ENCODE measurements around the gene NGB.

The NGB gene

DNA sequence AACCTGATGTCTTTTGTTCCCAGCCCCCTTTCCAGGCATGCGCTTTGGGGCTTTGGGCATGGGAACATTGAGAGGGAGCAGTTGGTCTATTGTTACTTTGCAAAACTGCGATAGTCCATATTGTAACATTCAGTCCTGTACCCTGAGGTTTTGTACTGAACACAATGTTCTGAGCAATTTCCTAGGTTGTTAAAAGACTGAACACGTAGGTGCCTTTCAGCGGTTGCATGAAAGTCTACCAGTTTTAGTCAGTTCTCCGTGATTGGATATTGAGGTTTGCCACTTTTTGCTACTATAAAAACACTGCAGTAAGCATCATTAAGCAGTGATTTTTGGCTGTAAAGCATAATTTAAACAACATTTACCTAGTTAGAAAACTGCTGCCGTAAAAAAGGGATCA, 20.1 kb downstream of the NGB start:
- no peak for DNase-seq (ENCODE audit: low read depth)
- TF ChIP-seq, protein P1, sequence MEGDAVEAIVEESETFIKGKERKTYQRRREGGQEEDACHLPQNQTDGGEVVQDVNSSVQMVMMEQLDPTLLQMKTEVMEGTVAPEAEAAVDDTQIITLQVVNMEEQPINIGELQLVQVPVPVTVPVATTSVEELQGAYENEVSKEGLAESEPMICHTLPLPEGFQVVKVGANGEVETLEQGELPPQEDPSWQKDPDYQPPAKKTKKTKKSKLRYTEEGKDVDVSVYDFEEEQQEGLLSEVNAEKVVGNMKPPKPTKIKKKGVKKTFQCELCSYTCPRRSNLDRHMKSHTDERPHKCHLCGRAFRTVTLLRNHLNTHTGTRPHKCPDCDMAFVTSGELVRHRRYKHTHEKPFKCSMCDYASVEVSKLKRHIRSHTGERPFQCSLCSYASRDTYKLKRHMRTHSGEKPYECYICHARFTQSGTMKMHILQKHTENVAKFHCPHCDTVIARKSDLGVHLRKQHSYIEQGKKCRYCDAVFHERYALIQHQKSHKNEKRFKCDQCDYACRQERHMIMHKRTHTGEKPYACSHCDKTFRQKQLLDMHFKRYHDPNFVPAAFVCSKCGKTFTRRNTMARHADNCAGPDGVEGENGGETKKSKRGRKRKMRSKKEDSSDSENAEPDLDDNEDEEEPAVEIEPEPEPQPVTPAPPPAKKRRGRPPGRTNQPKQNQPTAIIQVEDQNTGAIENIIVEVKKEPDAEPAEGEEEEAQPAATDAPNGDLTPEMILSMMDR (IDR thresholded peaks at IDR 0.05; ENCODE audit: insufficient read depth, low read depth, low read length, missing control alignments): no peak
- H3K4me3 ChIP-seq (ENCODE audit: low read length): no peak overlapping the region

DNA sequence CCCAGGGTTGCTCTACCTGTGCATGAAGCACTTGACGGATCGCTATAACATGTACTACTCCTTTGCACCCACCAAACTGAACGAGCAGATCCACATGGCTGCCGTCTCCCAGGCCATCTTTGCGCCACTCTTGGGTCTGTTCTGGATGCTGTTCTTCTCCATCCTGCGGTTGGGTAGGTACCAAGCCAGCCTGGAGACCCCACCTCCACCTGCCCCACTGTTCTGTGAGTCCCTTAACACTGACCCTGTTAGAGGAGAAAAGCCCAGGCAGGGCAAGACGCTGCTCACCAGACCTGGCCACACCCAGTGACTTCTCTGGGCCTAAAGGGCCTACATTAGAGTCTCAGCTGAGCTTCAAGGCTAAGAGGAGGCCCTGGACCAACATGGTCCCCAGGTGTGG, 21.7 kb downstream of the NGB start:
- H3K4me3 ChIP-seq (ENCODE audit: low read length): no peak overlapping the region
- TF ChIP-seq, protein P1 (IDR thresholded peaks at IDR 0.05; ENCODE audit: insufficient read depth, low read depth, low read length, missing control alignments): no peak

DNA sequence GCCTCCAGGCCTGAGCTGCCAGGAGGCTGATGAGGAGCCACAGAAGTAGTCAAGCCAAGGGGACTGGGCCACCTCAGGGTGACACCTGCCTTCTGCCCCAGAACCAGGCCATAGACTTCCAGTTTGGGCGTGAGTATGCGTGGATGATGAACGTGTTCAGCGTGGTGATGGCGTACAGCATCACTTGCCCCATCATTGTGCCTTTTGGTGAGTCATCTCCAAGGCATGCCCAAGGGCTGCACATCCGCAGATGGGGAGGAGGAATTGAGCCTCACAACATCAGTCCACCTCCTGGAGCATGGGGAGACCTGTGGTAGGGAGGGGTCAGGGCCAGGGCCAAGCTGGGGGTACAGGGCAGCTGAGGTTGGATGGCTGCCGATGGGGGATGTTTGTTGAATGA, 22.3 kb downstream of the NGB start:
- TF ChIP-seq, protein P1 (IDR thresholded peaks at IDR 0.05; ENCODE audit: insufficient read depth, low read depth, low read length, missing control alignments): no peak
- no peak overlapping the region for H3K4me3 ChIP-seq (ENCODE audit: low read length)
- peak; percentile 40 for DNase-seq (ENCODE audit: low read depth)

More for the DNA sequence above, 21.7 kb downstream of the NGB start:
- DNase-seq (ENCODE audit: low read depth): no peak

DNA sequence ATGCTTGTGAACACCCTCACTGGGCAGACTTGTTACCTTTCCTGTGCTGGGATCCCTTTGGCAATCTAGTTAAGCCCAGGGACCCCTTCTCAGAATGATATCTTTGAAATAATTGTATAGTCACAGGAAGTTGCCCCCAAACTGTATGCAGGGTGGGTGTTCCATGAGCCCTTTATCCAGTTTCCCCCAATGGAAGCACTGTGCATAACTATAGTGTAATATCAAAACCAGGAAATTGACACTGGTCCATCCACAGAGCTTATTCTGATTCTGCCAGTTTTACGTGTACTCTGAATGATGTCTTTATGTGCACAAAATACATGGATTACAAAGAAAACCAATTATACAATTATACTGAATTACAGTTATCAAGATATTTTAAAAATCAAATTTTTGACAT, 24.2 kb downstream of the NGB start:
- TF ChIP-seq, protein P1 (IDR thresholded peaks at IDR 0.05; ENCODE audit: insufficient read depth, low read depth, low read length, missing control alignments): no peak
- H3K4me3 ChIP-seq (ENCODE audit: low read length): no peak overlapping the region
- DNase-seq (ENCODE audit: low read depth): no peak

DNA sequence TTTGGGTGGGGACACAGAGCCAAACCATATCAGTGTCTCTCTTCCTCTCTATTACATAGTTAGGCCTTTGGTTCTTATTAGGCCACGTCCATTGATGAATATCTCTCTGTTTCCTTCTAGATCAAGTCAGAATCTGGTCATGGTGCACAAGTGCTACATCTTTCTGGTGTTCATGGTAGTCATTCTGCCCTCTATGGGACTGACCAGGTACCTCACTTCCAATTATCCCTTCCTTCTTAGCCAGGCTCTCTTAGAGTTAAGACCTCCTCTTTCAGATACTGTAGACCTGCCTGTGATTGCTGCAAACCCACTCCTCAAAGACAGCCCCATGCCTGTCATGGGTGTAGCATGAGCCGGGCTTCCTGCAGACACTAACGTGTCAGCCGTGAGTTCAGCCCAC, 25.2 kb downstream of the NGB start:
- H3K4me3 ChIP-seq (ENCODE audit: low read length): no peak overlapping the region
- DNase-seq (ENCODE audit: low read depth): no peak
- TF ChIP-seq, protein P1 (IDR thresholded peaks at IDR 0.05; ENCODE audit: insufficient read depth, low read depth, low read length, missing control alignments): peak; percentile 21

DNA sequence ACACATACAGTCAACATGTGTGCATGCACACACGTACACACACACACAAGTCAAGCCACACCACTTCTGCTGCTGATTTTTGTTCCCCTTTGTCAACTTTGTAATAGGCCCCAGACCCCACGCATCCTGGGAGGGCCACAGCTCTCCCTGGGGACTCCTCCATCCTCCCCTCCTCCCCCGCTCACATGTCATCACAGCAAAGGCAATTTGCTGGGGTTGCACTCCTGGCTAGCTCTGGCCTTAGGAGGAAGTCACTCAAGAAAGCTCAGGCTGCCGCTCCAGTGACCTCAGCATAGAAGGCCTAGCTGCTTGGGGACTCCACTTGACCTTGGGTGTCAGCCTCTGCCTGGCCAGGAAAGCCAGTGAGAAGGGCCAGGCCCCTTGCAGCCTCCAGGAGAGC, 27.2 kb downstream of the NGB start:
- TF ChIP-seq, protein P1 (IDR thresholded peaks at IDR 0.05; ENCODE audit: insufficient read depth, low read depth, low read length, missing control alignments): no peak
- no peak overlapping the region for H3K4me3 ChIP-seq (ENCODE audit: low read length)

DNA sequence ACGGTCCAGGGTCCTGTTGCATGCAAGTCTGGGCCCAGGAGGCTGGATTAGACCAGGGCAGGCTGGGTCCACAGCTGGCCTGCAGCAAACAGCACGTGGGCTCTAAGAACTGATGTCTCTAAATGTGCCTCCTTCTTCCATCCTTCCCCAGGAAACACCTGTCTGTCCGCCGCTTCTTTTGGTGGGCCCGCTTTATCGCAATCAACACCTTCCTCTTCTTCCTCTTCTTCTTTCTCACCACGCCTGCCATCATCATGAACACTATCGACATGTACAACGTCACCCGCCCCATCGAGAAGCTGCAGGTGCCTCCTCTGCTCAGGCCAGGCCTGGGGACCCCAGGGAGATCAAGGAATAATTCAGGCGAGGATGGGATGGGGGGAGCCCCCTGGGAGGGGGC, 28.3 kb downstream of the NGB start:
- TF ChIP-seq, protein P1 (IDR thresholded peaks at IDR 0.05; ENCODE audit: insufficient read depth, low read depth, low read length, missing control alignments): no peak
- H3K4me3 ChIP-seq (ENCODE audit: low read length): no peak overlapping the region
- DNase-seq (ENCODE audit: low read depth): no peak

More for the DNA sequence above, 27.2 kb downstream of the NGB start:
- DNase-seq (ENCODE audit: low read depth): no peak
